Smooth muscle cell (in vitro differentiated cells): Measurements from ENCODE around the gene GRIA1. TPM values are rescaled to one million over a fixed set of nuclear protein-coding genes. Genes with fewer than 3 reads are reported as not detected.

ENCODE experiments used
- DNase-seq: peaks from one replicate; lab custom pipeline; 2025; ENCODE audit not compliant: unreplicated experiment; lab: John Stamatoyannopoulos, UW
- H2AFZ ChIP-seq: fragments of 200-600 bp; sonication (generic); 2 replicates; pipeline ENCODE4 v1.6.0; 2016; ENCODE audit warnings: antibody characterized with exemption, low read depth, mild to moderate bottlenecking
- H3F3A ChIP-seq: fragments of 200-600 bp; sonication (generic); 2 replicates; pipeline ENCODE4 v1.6.0; 2017; ENCODE audit warnings: antibody characterized with exemption, low read depth
- H3K27ac ChIP-seq: fragments of 200-600 bp; sonication (generic); 2 replicates; pipeline ENCODE4 v1.5.1; 2016; ENCODE audit warnings: low read depth, mild to moderate bottlenecking
- H3K27me3 ChIP-seq: fragments of 200-600 bp; sonication (generic); 2 replicates; pipeline ENCODE4 v1.6.1; 2016; ENCODE audit warnings: low read depth, mild to moderate bottlenecking
- H3K36me3 ChIP-seq: fragments of 200-600 bp; sonication (generic); 2 replicates; pipeline ENCODE4 v1.5.1; 2016; ENCODE audit warnings: low read depth
- H3K4me1 ChIP-seq: fragments of 200-600 bp; sonication (generic); 2 replicates; pipeline ENCODE4 v1.5.1; 2016; ENCODE audit warnings: low read depth
- H3K4me2 ChIP-seq: fragments of 200-600 bp; sonication (generic); 2 replicates; pipeline ENCODE4 v1.6.0; 2016; ENCODE audit warnings: mild to moderate bottlenecking
- H3K4me3 ChIP-seq: fragments of 200-600 bp; sonication (generic); 2 replicates; pipeline ENCODE4 v1.5.1; 2016; ENCODE audit warnings: mild to moderate bottlenecking
- H3K79me2 ChIP-seq: fragments of 200-600 bp; sonication (generic); 2 replicates; pipeline ENCODE4 v1.6.0; 2016; ENCODE audit warnings: low read depth, mild to moderate bottlenecking
- H3K9ac ChIP-seq: fragments of 200-600 bp; sonication (generic); 2 replicates; pipeline ENCODE4 v1.6.0; 2016; ENCODE audit warnings: low read depth
- H3K9me3 ChIP-seq: fragments of 200-600 bp; sonication (generic); replicated peaks from 2 replicates; pipeline ENCODE4 v1.5.1; 2016; ENCODE audit warnings: low read depth
- H4K20me1 ChIP-seq: fragments of 200-600 bp; sonication (generic); 2 replicates; pipeline ENCODE4 v1.6.0; 2016; ENCODE audit warnings: low read depth
- WGBS: methylation state at CpG from one replicate; pipeline ENCODE4 v1.1.7; 2016; ENCODE audit warnings: low lambda C conversion rate; 5-methylcytosine and 5-hydroxymethylcytosine counted together
- polyA plus RNA-seq: library from polyadenylated mRNA; unstranded; fragments of >200 nt; fragmentation: Nextera tagmentation; extraction: Ambion mirVana; gene quantifications from 2 replicates; pipeline ENCODE4 v1.2.1, GENCODE V29; 2016
- total RNA-seq: library from RNA; depleted of rRNA; stranded (reverse); fragments of >200 nt; gene quantifications from 2 replicates; pipeline ENCODE4 v1.2.3, GENCODE V29; 2014
- TF ChIP-seq, protein P1 (sequence below): fragments of 200-600 bp; sonication (generic); IDR thresholded peaks from 2 replicates; pipeline ENCODE4 v1.5.1; 2017; ENCODE audit warnings: borderline replicate concordance, mild to moderate bottlenecking, antibody characterized with exemption; ENCODE audit not compliant: insufficient read depth, poor library complexity, severe bottlenecking

Gene GRIA1
- total and polyA plus RNA-seq, 2 experiments from 2014 or later: 0.17 to 0.94 TPM

DNA sequence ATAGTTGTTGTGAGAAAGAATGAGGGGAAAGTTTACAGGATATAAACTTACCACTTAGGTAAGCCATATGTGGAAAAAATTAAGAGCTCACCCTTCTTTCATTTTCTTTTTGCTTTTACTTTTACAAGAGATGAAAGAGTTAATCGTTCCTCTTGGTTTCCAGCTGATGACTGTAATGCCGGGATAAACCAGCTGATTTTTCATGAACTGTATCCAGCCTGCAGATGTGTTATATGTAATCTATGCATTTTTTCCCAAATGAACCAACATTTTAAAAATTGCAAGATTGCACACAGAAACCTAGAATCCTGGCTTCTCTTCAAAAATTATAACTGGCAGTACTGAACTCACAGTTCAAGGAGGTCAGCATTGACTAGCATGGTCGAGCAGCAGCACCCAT is 185.9 kb downstream of the GRIA1 start:
- TF ChIP-seq, protein P1, sequence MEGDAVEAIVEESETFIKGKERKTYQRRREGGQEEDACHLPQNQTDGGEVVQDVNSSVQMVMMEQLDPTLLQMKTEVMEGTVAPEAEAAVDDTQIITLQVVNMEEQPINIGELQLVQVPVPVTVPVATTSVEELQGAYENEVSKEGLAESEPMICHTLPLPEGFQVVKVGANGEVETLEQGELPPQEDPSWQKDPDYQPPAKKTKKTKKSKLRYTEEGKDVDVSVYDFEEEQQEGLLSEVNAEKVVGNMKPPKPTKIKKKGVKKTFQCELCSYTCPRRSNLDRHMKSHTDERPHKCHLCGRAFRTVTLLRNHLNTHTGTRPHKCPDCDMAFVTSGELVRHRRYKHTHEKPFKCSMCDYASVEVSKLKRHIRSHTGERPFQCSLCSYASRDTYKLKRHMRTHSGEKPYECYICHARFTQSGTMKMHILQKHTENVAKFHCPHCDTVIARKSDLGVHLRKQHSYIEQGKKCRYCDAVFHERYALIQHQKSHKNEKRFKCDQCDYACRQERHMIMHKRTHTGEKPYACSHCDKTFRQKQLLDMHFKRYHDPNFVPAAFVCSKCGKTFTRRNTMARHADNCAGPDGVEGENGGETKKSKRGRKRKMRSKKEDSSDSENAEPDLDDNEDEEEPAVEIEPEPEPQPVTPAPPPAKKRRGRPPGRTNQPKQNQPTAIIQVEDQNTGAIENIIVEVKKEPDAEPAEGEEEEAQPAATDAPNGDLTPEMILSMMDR: no peak
- no peak for DNase-seq
- Histone ChIP-seq H4K20me1 (no peaks in the 10 kb centered on the region), H3K27ac (no peak overlapping the region), H3K36me3 (no peaks in the 10 kb centered on the region), H3F3A (no peaks in the 10 kb centered on the region), H3K4me1 (no peaks in the 10 kb centered on the region), H3K4me2 (no peak overlapping the region), H3K79me2 (no peaks in the 10 kb centered on the region), H3K9me3 (no peaks in the 10 kb centered on the region), H3K4me3 (no peak overlapping the region), H2AFZ (no peak overlapping the region), H3K27me3 (no peaks in the 10 kb centered on the region), H3K9ac (no peak overlapping the region)
- 55% methylated on average over 3 of the region's 3 CpGs for WGBS

DNA sequence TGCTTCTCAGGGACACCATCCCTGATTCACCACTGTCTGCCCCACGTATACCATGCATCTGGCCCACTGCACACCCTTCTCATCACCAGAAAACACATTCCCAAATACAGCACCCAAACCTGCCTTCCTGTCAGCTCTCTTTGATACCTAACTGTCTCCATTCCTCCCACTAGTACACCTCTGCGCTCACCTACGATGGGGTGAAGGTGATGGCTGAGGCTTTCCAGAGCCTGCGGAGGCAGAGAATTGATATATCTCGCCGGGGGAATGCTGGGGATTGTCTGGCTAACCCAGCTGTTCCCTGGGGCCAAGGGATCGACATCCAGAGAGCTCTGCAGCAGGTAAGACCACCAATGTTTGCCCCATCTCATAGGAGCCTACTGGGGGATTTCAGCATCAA is 186.4 kb downstream of the GRIA1 start:
- H3K27ac ChIP-seq: no peak overlapping the region
- no peaks in the 10 kb centered on the region for H3F3A ChIP-seq
- no peaks in the 10 kb centered on the region for H3K36me3 ChIP-seq
- H3K4me3 ChIP-seq: no peak overlapping the region
- no peak overlapping the region for H3K9ac ChIP-seq
- WGBS: 93% methylated on average over 7 of the region's 7 CpGs
- H3K9me3 ChIP-seq: no peaks in the 10 kb centered on the region
- no peaks in the 10 kb centered on the region for H4K20me1 ChIP-seq
- no peak for DNase-seq
- H3K4me1 ChIP-seq: no peaks in the 10 kb centered on the region
- H3K4me2 ChIP-seq: no peak overlapping the region
- no peaks in the 10 kb centered on the region for H3K79me2 ChIP-seq
- no peaks in the 10 kb centered on the region for H3K27me3 ChIP-seq
- TF ChIP-seq, protein P1: no peak
- no peak overlapping the region for H2AFZ ChIP-seq

DNA sequence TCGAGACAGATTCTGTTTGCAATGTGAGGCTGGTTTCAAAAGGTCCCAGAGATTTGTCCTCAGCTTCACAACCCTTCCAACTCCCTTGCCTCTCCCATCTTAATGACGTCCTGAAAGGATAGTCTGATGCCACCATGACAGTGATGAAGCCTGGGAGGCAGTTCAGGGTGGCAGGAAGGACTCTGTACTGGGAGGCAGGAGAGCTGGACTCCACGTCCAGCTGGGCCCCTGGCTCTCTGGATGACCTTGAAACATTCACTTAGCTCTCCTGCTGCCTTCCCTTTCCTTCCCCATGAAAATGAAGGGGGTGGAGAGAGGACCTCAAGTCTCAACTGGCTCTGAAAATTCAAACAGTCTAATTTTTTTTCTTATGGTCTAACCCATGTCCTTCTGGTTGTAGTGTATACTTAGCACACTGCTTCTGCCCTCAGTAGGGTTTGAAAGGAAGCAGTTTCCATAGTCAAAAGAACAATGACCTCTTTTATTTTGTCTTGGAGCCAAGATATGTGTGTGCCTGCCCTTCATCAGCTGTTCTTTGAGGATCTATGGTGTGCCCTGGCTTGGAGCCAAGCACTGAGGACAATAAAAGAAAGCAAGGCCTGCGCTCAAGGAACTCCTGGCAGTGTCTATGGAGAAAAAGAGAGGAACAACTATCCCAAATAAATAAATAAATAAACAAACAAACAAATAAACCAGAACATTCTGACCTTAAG is 188.3 kb downstream of the GRIA1 start:
- Histone ChIP-seq H3K4me1 (no peaks in the 10 kb centered on the region), H3K4me2 (no peak overlapping the region), H3K36me3 (no peaks in the 10 kb centered on the region), H4K20me1 (no peaks in the 10 kb centered on the region), H3F3A (no peaks in the 10 kb centered on the region), H3K27ac (no peak overlapping the region), H3K9ac (no peak overlapping the region), H3K79me2 (no peaks in the 10 kb centered on the region), H3K9me3 (no peaks in the 10 kb centered on the region), H2AFZ (no peak overlapping the region), H3K27me3 (no peaks in the 10 kb centered on the region), H3K4me3 (no peak overlapping the region)
- WGBS: 89% methylated on average over 4 of the region's 4 CpGs
- no peak for DNase-seq
- TF ChIP-seq, protein P1: no peak

DNA sequence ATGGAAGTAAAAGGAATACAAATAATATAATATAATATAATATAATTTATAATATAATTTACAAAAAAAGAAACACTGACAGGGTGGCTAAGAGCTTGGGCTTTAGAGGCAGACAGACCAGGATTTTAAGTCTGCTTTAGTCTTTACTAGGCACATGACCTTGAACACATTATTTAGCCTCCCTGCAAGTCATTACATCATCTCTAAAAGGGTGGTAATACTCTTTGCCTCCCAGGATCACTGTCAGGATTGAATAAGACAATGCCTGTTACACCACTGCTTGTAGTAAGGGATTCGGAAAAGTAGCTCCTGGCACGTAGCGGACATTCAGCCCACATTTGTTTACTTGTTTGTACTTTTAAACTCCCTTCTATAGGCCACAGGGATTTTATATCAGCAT is 199.8 kb downstream of the GRIA1 start:
- Histone ChIP-seq H3K4me1 (no peaks in the 10 kb centered on the region), H2AFZ (no peak overlapping the region), H4K20me1 (no peaks in the 10 kb centered on the region), H3K27ac (no peak overlapping the region), H3K79me2 (no peaks in the 10 kb centered on the region), H3K9me3 (no peaks in the 10 kb centered on the region), H3K4me2 (no peak overlapping the region), H3K9ac (no peak overlapping the region), H3K36me3 (no peaks in the 10 kb centered on the region), H3F3A (no peaks in the 10 kb centered on the region), H3K4me3 (no peak overlapping the region), H3K27me3 (no peaks in the 10 kb centered on the region)
- WGBS: 85% methylated on average over 3 of the region's 3 CpGs
- TF ChIP-seq, protein P1: no peak
- DNase-seq: no peak
